Measurements from ENCODE around the gene ANKRD13D. TPM values are rescaled to one million over a fixed set of nuclear protein-coding genes. Genes with fewer than 3 reads are reported as not detected.

ANKRD13D gene
- polyA plus RNA-seq, 1 donor from 2014 or later: 93.5 TPM

DNA sequence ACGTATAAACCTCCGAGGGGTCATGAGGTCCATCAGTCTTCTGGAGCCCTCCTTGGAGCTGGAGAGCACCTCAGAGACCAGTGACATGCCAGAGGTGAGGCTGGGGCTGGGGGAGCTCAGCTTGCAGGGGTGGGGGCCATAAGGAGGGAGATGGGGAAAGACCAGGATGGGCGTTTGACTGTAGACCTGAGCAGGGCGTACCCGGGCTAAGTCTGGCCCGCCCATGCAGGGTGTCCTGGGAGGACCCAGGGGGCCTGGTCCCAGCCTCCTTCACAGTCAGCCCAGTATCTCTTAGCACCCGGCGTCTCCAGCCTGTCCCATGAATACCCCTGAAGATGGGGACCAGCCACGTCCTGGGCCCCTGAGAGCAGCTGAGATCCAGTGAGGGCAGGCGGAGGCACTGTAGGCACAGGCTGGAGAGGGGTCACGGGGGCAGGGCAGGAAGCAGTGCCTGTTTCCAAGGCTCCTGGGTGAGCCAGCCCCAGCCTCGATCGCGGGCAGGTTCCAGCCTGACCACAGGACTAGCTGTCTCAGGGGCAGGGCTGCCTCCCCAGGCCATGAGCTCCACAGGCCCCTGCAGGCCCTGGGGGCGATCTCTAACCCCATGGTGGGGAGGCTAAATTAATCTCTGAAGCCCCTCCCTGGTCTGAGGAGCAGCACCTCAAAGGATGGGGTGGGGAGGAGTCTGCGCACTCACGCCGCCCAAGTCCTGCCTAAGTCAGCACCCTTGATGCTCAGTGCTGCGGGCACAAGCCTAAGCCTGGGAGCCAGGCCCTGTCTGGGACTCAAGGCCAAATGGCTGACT lies 21.3 kb downstream of the ANKRD13D start:
- H3K9me3 ChIP-seq (ENCODE audit: low read length): no peaks in the 10 kb centered on the region
- no peaks in the 10 kb centered on the region for H3F3A ChIP-seq (ENCODE audit: insufficient read depth, low read length, poor library complexity, severe bottlenecking)
- no peaks in the 10 kb centered on the region for H3K9me2 ChIP-seq (ENCODE audit: insufficient read depth, low read length)
- H3K79me2 ChIP-seq (replicated peaks; ENCODE audit: insufficient read depth, low read length): no peaks in the 10 kb centered on the region
- H3K4me3 ChIP-seq (ENCODE audit: low read length): no peak overlapping the region
- H3K4me2 ChIP-seq (ENCODE audit: low read length): no peak overlapping the region
- no peak overlapping the region for H2AFZ ChIP-seq (ENCODE audit: low read depth, low read length)
- H3K36me3 ChIP-seq (ENCODE audit: insufficient read depth, low read length): no peaks in the 10 kb centered on the region
- no peak overlapping the region for H3K27ac ChIP-seq (ENCODE audit: low read length)
- TF ChIP-seq, protein P1, sequence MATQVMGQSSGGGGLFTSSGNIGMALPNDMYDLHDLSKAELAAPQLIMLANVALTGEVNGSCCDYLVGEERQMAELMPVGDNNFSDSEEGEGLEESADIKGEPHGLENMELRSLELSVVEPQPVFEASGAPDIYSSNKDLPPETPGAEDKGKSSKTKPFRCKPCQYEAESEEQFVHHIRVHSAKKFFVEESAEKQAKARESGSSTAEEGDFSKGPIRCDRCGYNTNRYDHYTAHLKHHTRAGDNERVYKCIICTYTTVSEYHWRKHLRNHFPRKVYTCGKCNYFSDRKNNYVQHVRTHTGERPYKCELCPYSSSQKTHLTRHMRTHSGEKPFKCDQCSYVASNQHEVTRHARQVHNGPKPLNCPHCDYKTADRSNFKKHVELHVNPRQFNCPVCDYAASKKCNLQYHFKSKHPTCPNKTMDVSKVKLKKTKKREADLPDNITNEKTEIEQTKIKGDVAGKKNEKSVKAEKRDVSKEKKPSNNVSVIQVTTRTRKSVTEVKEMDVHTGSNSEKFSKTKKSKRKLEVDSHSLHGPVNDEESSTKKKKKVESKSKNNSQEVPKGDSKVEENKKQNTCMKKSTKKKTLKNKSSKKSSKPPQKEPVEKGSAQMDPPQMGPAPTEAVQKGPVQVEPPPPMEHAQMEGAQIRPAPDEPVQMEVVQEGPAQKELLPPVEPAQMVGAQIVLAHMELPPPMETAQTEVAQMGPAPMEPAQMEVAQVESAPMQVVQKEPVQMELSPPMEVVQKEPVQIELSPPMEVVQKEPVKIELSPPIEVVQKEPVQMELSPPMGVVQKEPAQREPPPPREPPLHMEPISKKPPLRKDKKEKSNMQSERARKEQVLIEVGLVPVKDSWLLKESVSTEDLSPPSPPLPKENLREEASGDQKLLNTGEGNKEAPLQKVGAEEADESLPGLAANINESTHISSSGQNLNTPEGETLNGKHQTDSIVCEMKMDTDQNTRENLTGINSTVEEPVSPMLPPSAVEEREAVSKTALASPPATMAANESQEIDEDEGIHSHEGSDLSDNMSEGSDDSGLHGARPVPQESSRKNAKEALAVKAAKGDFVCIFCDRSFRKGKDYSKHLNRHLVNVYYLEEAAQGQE (IDR thresholded peaks at IDR 0.05; ENCODE audit: borderline replicate concordance): no peak
- TF ChIP-seq RAD21 (conservative IDR thresholded peaks at IDR 0.05) (no peak), POLR2AphosphoS5 (IDR thresholded peaks at IDR 0.05) (no peak), EP300 (conservative IDR thresholded peaks at IDR 0.05; ENCODE audit: poor library complexity, severe bottlenecking) (no peak), EZH2 (IDR thresholded peaks at IDR 0.05; ENCODE audit: borderline replicate concordance, insufficient read depth, low read length, poor library complexity, severe bottlenecking) (no peak), TAF1 (IDR thresholded peaks at IDR 0.05; ENCODE audit: low read depth) (no peak), MXI1 (conservative IDR thresholded peaks at IDR 0.05; ENCODE audit: poor library complexity, severe bottlenecking) (no peak)
- TF ChIP-seq, protein P2, sequence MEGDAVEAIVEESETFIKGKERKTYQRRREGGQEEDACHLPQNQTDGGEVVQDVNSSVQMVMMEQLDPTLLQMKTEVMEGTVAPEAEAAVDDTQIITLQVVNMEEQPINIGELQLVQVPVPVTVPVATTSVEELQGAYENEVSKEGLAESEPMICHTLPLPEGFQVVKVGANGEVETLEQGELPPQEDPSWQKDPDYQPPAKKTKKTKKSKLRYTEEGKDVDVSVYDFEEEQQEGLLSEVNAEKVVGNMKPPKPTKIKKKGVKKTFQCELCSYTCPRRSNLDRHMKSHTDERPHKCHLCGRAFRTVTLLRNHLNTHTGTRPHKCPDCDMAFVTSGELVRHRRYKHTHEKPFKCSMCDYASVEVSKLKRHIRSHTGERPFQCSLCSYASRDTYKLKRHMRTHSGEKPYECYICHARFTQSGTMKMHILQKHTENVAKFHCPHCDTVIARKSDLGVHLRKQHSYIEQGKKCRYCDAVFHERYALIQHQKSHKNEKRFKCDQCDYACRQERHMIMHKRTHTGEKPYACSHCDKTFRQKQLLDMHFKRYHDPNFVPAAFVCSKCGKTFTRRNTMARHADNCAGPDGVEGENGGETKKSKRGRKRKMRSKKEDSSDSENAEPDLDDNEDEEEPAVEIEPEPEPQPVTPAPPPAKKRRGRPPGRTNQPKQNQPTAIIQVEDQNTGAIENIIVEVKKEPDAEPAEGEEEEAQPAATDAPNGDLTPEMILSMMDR (IDR thresholded peaks at IDR 0.05; ENCODE audit: poor library complexity, severe bottlenecking): no peak
- no peak overlapping the region for H3K9ac ChIP-seq (ENCODE audit: low read length)
- no peaks in the 10 kb centered on the region for H3K27me3 ChIP-seq (ENCODE audit: insufficient read depth, low read depth, low read length)
- no peaks in the 10 kb centered on the region for H4K20me1 ChIP-seq (ENCODE audit: insufficient read depth)

DNA sequence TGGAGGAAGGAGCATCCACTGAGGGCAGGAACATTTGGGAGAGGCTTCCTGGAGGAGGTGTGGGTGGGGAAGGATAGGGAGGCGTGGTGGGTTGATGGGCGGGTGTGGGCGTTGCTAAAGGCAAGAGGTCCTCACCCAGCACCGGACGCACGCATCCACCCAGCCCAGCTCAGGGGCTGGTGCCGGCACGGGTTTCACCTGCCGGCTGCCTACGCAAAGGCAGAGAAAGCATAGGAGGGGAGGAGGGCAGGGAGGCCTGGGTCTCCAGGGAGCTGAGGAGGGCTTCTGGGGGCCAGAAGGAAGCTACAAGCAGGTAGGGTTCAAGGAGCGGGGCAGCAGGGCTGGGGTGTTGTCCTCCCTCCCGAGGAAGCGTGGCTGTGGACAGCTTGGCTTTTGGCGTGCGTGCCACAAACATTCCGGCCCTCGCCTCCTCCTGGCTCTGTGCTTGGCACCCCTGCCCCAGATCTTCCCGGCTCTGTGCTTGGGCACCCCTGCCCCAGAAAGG lies 22.0 kb downstream of the ANKRD13D start:
- no peaks in the 10 kb centered on the region for H3K9me2 ChIP-seq (ENCODE audit: insufficient read depth, low read length)
- H3K4me2 ChIP-seq (ENCODE audit: low read length): no peak overlapping the region
- no peaks in the 10 kb centered on the region for H3F3A ChIP-seq (ENCODE audit: insufficient read depth, low read length, poor library complexity, severe bottlenecking)
- no peaks in the 10 kb centered on the region for H3K36me3 ChIP-seq (ENCODE audit: insufficient read depth, low read length)
- H3K27ac ChIP-seq (ENCODE audit: low read length): no peak overlapping the region
- H3K9me3 ChIP-seq (ENCODE audit: low read length): no peaks in the 10 kb centered on the region
- H2AFZ ChIP-seq (ENCODE audit: low read depth, low read length): no peak overlapping the region
- H3K79me2 ChIP-seq (replicated peaks; ENCODE audit: insufficient read depth, low read length): no peaks in the 10 kb centered on the region
- H3K9ac ChIP-seq (ENCODE audit: low read length): no peak overlapping the region
- no peaks in the 10 kb centered on the region for H3K27me3 ChIP-seq (ENCODE audit: insufficient read depth, low read depth, low read length)
- no peak overlapping the region for H3K4me3 ChIP-seq (ENCODE audit: low read length)
- H4K20me1 ChIP-seq (ENCODE audit: insufficient read depth): no peaks in the 10 kb centered on the region
- no peak for TF ChIP-seq RAD21 (conservative IDR thresholded peaks at IDR 0.05)
- TF ChIP-seq MXI1 (conservative IDR thresholded peaks at IDR 0.05; ENCODE audit: poor library complexity, severe bottlenecking): no peak
- no peak for TF ChIP-seq EP300 (conservative IDR thresholded peaks at IDR 0.05; ENCODE audit: poor library complexity, severe bottlenecking)
- TF ChIP-seq, protein P1 (IDR thresholded peaks at IDR 0.05; ENCODE audit: borderline replicate concordance): no peak
- no peak for TF ChIP-seq POLR2AphosphoS5 (IDR thresholded peaks at IDR 0.05)

All from neural cell (in vitro differentiated cells).